ENCODE measurements around the gene MYBBP1A.

The MYBBP1A gene

GRCh38 chr17:4565209-4566141, 10.3 kb upstream of the MYBBP1A start:
- peak; percentile 7 for DNase-seq

- no peak for DNase-seq
Measured at GRCh38 chr17:4562015-4562969, 7.1 kb upstream of the MYBBP1A start.

GRCh38 chr17:4560837-4561256, 5.7 kb upstream of the MYBBP1A start:
- no peak for DNase-seq

- DNase-seq, result no peak
Measured at GRCh38 chr17:4560421-4560820, 5.2 kb upstream of the MYBBP1A start, which contains the start of gene GGT6. TSS of gene GGT6 (minus strand) at chr17:4560577. CDS start at chr17:4560521, 56 bp downstream.

- DNase-seq, result no peak
Measured at GRCh38 chr17:4559966-4560365, 4.8 kb upstream of the MYBBP1A start.

- no peak for DNase-seq
Measured at GRCh38 chr17:4559139-4559791, 4.1 kb upstream of the MYBBP1A start.

- no peak for DNase-seq
Measured at GRCh38 chr17:4558347-4558971, 3.3 kb upstream of the MYBBP1A start.

GRCh38 chr17:4557626-4558346, 2.6 kb upstream of the MYBBP1A start:
- DNase-seq, result no peak

- no peak for DNase-seq
Measured at GRCh38 chr17:4556996-4557395, 1.8 kb upstream of the MYBBP1A start.

GRCh38 chr17:4555873-4556759, 932 bp upstream of the MYBBP1A start:
- DNase-seq, result no peak

- no peak for DNase-seq
Measured at GRCh38 chr17:4554441-4554996, 665 bp downstream of the MYBBP1A start.

GRCh38 chr17:4553669-4554068, 1.5 kb downstream of the MYBBP1A start:
- no peak for DNase-seq

GRCh38 chr17:4551796-4552525, 3.2 kb downstream of the MYBBP1A start:
- no peak for DNase-seq

GRCh38 chr17:4551141-4551540, 4.0 kb downstream of the MYBBP1A start:
- no peak for DNase-seq

GRCh38 chr17:4550534-4551039, 4.6 kb downstream of the MYBBP1A start:
- no peak for DNase-seq

- DNase-seq, result no peak
Measured at GRCh38 chr17:4549781-4550533, 5.2 kb downstream of the MYBBP1A start.

GRCh38 chr17:4548721-4549531, 6.3 kb downstream of the MYBBP1A start:
- no peak for DNase-seq

- no peak for DNase-seq
Measured at GRCh38 chr17:4548061-4548461, 7.1 kb downstream of the MYBBP1A start.

Measured in NCI-H1417 treated with DMSO at 0.1 percent for 48 hours (cell line).